ENCODE data around the gene WDR19. TPM values are rescaled to one million over a fixed set of nuclear protein-coding genes. Genes with fewer than 3 reads are reported as not detected.
"Not testable (repeated sequence)": the region's sequence is repeated elsewhere in the genome, so short reads cannot be mapped to it uniquely, and the experiment has no call there.

Gene WDR19
- 4.4 TPM for polyA plus RNA-seq (2012; ENCODE audit: low read depth, missing spikeins)

GRCh38 chr4:39181905-39182638 lies at the start of gene WDR19:
WDR19 (plus strand) TSS chr4:39182529; CDS start chr4:39182558, 29 bp downstream.
- FAIRE-seq, result peak; percentile 98

GRCh38 chr4:39133623-39134022 lies 48.7 kb upstream of the WDR19 start:
- TF ChIP-seq PAX5 (IDR thresholded peaks at IDR 0.05; ENCODE audit: insufficient read depth, low read length, severe bottlenecking), result no peak
- no peak for FAIRE-seq
- DNase-seq (ENCODE audit: insufficient read length, low spot score), result no peak

More at GRCh38 chr4:39181905-39182638, at the start of gene WDR19:
- TF ChIP-seq TAF1 (IDR thresholded peaks at IDR 0.05; ENCODE audit: low read depth, low read length) (no peak), POLR2A (IDR thresholded peaks at IDR 0.05; ENCODE audit: low read depth, low read length) (peak; percentile 55), POLR2AphosphoS5 (IDR thresholded peaks at IDR 0.05; ENCODE audit: low read depth, low read length) (peak; percentile 40; the same call in 1 of the 2 replicates)
- DNase-seq (ENCODE audit: insufficient read length, low spot score), result peak; percentile 76

- TF ChIP-seq POLR2AphosphoS5 (IDR thresholded peaks at IDR 0.05; ENCODE audit: low read depth, low read length) (no peak), SPI1 (IDR thresholded peaks at IDR 0.05; ENCODE audit: low read depth, low read length) (no peak), POU2F2 (IDR thresholded peaks at IDR 0.05; ENCODE audit: low read depth, low read length) (no peak), TAF1 (IDR thresholded peaks at IDR 0.05; ENCODE audit: low read depth, low read length) (no peak), PAX5 (IDR thresholded peaks at IDR 0.05; ENCODE audit: insufficient read depth, low read length, severe bottlenecking) (no peak), POLR2A (IDR thresholded peaks at IDR 0.05; ENCODE audit: low read depth, low read length) (no peak)
- peak; percentile 38 for FAIRE-seq
- no peak for DNase-seq (ENCODE audit: insufficient read length, low spot score)
Measured at GRCh38 chr4:39134683-39135306, 47.5 kb upstream of the WDR19 start.

- FAIRE-seq; DNase-seq (ENCODE audit: insufficient read length, low spot score): not testable (repeated sequence)
Measured at GRCh38 chr4:39138227-39138626, 44.1 kb upstream of the WDR19 start.

- no peak for DNase-seq (ENCODE audit: insufficient read length, low spot score)
- TF ChIP-seq PAX5 (IDR thresholded peaks at IDR 0.05; ENCODE audit: insufficient read depth, low read length, severe bottlenecking), result no peak
- no peak for TF ChIP-seq TAF1 (IDR thresholded peaks at IDR 0.05; ENCODE audit: low read depth, low read length)
- no peak for TF ChIP-seq SPI1 (IDR thresholded peaks at IDR 0.05; ENCODE audit: low read depth, low read length)
- no peak for TF ChIP-seq POLR2AphosphoS5 (IDR thresholded peaks at IDR 0.05; ENCODE audit: low read depth, low read length)
- no peak for TF ChIP-seq POLR2A (IDR thresholded peaks at IDR 0.05; ENCODE audit: low read depth, low read length)
- TF ChIP-seq POU2F2 (IDR thresholded peaks at IDR 0.05; ENCODE audit: low read depth, low read length), result no peak
- FAIRE-seq, result no peak
Measured at GRCh38 chr4:39146211-39146610, 36.1 kb upstream of the WDR19 start.

- FAIRE-seq (no peak), DNase-seq (ENCODE audit: insufficient read length, low spot score) (no peak)
- TF ChIP-seq TAF1 (IDR thresholded peaks at IDR 0.05; ENCODE audit: low read depth, low read length) (no peak), SPI1 (IDR thresholded peaks at IDR 0.05; ENCODE audit: low read depth, low read length) (no peak), POLR2A (IDR thresholded peaks at IDR 0.05; ENCODE audit: low read depth, low read length) (no peak), POU2F2 (IDR thresholded peaks at IDR 0.05; ENCODE audit: low read depth, low read length) (no peak), POLR2AphosphoS5 (IDR thresholded peaks at IDR 0.05; ENCODE audit: low read depth, low read length) (no peak), PAX5 (IDR thresholded peaks at IDR 0.05; ENCODE audit: insufficient read depth, low read length, severe bottlenecking) (no peak)
Measured at GRCh38 chr4:39154009-39154408, 28.3 kb upstream of the WDR19 start.

GRCh38 chr4:39157520-39157919 lies 24.8 kb upstream of the WDR19 start:
- TF ChIP-seq POU2F2 (IDR thresholded peaks at IDR 0.05; ENCODE audit: low read depth, low read length), result no peak
- FAIRE-seq (no peak), DNase-seq (ENCODE audit: insufficient read length, low spot score) (no peak)

- peak; percentile 9 for FAIRE-seq
- TF ChIP-seq SPI1 (IDR thresholded peaks at IDR 0.05; ENCODE audit: low read depth, low read length), result peak; percentile 90
- no peak for TF ChIP-seq PAX5 (IDR thresholded peaks at IDR 0.05; ENCODE audit: insufficient read depth, low read length, severe bottlenecking)
- no peak for DNase-seq (ENCODE audit: insufficient read length, low spot score)
Measured at GRCh38 chr4:39166177-39166576, 16.2 kb upstream of the WDR19 start.

- no peak for DNase-seq (ENCODE audit: insufficient read length, low spot score)
- FAIRE-seq, result peak; percentile 86
- TF ChIP-seq POU2F2 (IDR thresholded peaks at IDR 0.05; ENCODE audit: low read depth, low read length) (no peak), POLR2AphosphoS5 (IDR thresholded peaks at IDR 0.05; ENCODE audit: low read depth, low read length) (no peak), TAF1 (IDR thresholded peaks at IDR 0.05; ENCODE audit: low read depth, low read length) (no peak), POLR2A (IDR thresholded peaks at IDR 0.05; ENCODE audit: low read depth, low read length) (no peak), SPI1 (IDR thresholded peaks at IDR 0.05; ENCODE audit: low read depth, low read length) (no peak), PAX5 (IDR thresholded peaks at IDR 0.05; ENCODE audit: insufficient read depth, low read length, severe bottlenecking) (no peak)
Measured at GRCh38 chr4:39166669-39167068, 15.7 kb upstream of the WDR19 start.

GRCh38 chr4:39169426-39169825 lies 12.9 kb upstream of the WDR19 start:
- DNase-seq (ENCODE audit: insufficient read length, low spot score) (no peak), FAIRE-seq (no peak)
- TF ChIP-seq TAF1 (IDR thresholded peaks at IDR 0.05; ENCODE audit: low read depth, low read length), result no peak
- no peak for TF ChIP-seq PAX5 (IDR thresholded peaks at IDR 0.05; ENCODE audit: insufficient read depth, low read length, severe bottlenecking)
- no peak for TF ChIP-seq POLR2AphosphoS5 (IDR thresholded peaks at IDR 0.05; ENCODE audit: low read depth, low read length)
- TF ChIP-seq SPI1 (IDR thresholded peaks at IDR 0.05; ENCODE audit: low read depth, low read length), result no peak
- no peak for TF ChIP-seq POLR2A (IDR thresholded peaks at IDR 0.05; ENCODE audit: low read depth, low read length)
- TF ChIP-seq POU2F2 (IDR thresholded peaks at IDR 0.05; ENCODE audit: low read depth, low read length), result no peak
